KOPT-K1 (cell line): Measurements from ENCODE around the gene FAM221A.
"Not testable (repeated sequence)": the region's sequence is repeated elsewhere in the genome, so short reads cannot be mapped to it uniquely, and the experiment has no call there.

Experiments used
- H3K27ac ChIP-seq: fragments of 200-600 bp; sonication (generic); 2 replicates; pipeline ENCODE4 v1.5.1; 2016; ENCODE audit warnings: antibody characterized with exemption, mild to moderate bottlenecking, low read depth, low read length; ENCODE audit not compliant: poor library complexity, severe bottlenecking
- H3K36me3 ChIP-seq: fragments of 200-600 bp; sonication (generic); 2 replicates; pipeline ENCODE4 v1.5.1; 2017; ENCODE audit warnings: antibody characterized with exemption, mild to moderate bottlenecking, low read length, moderate library complexity; ENCODE audit not compliant: insufficient read depth
- H3K9me3 ChIP-seq: fragments of 200-600 bp; sonication (generic); 2 replicates; pipeline ENCODE4 v1.5.1; 2017; ENCODE audit warnings: antibody characterized with exemption, low read length, mild to moderate bottlenecking; ENCODE audit not compliant: insufficient read depth, poor library complexity, severe bottlenecking

FAM221A gene, protein sequence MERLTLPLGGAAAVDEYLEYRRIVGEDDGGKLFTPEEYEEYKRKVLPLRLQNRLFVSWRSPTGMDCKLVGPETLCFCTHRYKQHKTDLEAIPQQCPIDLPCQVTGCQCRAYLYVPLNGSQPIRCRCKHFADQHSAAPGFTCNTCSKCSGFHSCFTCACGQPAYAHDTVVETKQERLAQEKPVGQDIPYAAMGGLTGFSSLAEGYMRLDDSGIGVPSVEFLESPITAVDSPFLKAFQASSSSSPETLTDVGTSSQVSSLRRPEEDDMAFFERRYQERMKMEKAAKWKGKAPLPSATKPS

DNA sequence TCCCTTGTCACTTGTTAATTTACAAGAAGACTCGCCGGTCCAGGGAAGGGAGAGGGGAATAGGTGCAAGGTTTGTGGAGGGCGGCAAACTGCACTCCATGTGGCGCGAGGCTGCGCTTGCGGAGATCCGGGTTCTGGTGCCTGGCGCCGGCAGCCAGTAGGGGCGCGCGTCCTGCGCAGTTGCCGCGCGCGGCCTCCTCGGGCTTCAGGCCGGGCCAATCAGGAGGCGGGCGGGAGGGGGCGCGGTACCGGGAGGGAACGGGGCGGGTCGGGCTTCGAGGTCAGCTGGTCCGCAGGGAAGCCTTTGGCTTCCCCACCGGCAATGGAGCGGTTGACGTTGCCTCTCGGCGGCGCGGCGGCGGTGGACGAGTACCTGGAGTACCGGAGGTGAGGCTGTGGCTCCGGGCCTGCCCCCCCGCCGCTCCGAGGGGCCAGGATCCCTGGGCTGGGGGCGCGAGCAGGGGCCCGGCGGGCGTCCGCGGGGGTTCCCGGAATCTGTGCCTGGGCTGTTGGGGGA lies at the start of gene FAM221A:
Gene FAM221A (plus strand): TSS at position 302 of the 516 bp plus-strand sequence. CDS start 20 bp downstream, at position 322.
- peaks cover 14% of the 10 kb centered on the region for H3K36me3 ChIP-seq
- H3K27ac ChIP-seq, result peak within 1 kb of the TSS; percentile 78
- H3K9me3 ChIP-seq, result no peaks in the 10 kb centered on the region

DNA sequence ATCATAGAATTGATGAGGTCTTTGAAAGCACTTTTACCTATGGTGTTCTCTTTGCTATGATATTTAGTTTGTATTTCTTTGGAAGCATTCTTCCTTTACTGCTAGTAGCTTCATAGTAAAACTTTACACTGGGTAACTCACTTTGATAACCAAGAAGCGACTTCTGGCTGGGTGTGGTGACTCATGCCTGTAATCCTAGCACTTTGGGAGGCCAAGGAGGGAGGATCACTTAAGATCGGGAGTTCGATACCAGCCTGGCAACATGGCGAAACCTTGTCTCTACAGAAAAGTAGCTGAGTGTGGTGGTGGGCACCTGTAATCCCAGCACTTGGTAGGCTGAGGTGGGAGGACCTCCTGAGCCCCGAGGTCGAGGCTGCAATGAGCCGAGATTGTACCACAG lies 46.6 kb upstream of the FAM221A start:
- Histone ChIP-seq H3K36me3 (no peaks in the 10 kb centered on the region), H3K27ac (no peak overlapping the region), H3K9me3 (no peaks in the 10 kb centered on the region)

DNA sequence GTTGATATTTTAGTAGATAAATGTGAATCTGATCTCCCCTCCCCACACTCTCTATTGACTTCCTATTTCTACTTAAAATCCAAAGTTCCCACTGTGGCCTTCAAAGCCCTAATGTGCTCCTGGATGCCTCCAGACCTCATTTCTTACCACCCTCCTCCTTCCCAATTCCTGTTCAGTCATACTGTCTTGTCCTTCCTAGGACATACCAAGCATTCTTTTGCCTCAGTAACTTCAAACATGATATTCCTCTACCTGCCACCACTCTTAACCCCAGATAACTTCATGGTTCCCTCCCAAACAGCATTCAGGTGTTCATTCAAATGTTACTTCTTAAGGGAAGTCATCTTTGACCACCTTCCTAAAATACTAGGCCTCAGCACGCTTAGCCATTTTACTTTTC lies 34.2 kb upstream of the FAM221A start:
- H3K27ac ChIP-seq, result no peak overlapping the region
- no peaks in the 10 kb centered on the region for H3K36me3 ChIP-seq
- H3K9me3 ChIP-seq, result no peaks in the 10 kb centered on the region

DNA sequence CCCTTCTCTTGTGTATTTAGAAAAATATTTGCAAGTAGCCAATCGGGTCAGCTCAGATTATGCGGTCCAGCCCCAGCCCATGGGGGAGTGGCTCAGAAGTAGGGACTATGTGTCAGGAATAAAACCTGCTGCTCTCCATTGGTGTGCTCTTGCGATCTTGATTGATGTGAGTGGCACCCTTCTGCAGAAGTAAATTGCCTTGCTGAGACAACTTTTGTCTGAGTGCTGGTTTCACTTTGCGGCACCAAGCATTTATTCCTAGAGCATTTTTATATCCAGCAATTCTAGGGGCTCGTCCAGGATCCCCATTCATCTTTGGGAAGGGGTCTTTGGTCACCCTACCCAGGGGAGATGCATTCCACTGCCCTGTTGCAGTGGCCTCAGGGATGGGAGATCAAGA lies 26.1 kb upstream of the FAM221A start:
- H3K9me3 ChIP-seq, result peaks cover 34% of the 10 kb centered on the region
- no peak overlapping the region for H3K27ac ChIP-seq
- H3K36me3 ChIP-seq, result no peaks in the 10 kb centered on the region

DNA sequence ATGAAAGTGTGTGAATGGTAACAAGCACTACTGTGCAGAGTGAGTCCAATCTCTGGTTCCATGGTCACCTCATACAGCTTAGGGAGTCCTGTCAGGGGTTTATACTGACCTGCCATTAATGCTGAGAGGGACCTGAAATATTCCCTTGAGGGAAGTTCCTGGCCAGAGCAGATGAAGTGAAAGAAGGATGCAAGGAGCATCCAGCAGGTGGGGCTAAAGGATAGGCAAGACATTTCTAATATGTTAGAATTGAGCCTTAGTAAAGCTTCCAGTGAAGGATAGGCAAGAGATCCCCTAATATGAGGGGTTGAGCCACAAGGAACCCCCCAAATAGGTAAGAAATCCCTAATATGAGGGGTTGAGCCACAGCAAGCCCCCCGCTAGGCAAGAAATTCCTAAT lies 25.5 kb upstream of the FAM221A start:
- peaks cover 38% of the 10 kb centered on the region for H3K9me3 ChIP-seq

DNA sequence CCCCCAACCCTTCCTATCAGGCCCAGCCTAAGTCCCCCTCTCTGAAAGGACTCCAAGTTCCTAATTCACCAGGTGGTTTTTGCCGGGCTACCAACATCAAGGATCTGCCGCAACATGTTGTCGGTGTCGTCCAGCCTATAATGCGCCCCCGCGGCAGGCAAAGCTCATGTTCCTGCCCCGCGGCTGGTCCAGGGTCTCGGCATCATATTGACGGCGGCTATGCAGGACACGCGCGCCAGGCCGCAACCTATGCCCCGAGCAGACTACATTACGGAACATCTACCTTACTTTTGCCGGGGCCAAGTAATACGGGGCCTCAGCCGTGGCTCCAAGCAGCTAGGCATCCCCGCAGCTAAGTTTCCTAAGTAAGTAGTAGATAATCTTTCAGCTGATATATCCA lies 24.6 kb upstream of the FAM221A start:
- Histone ChIP-seq H3K36me3 (no peaks in the 10 kb centered on the region), H3K27ac (no peak overlapping the region), H3K9me3 (peaks cover 39% of the 10 kb centered on the region)

More for the DNA sequence above, 25.5 kb upstream of the FAM221A start:
- Histone ChIP-seq H3K36me3 (no peaks in the 10 kb centered on the region), H3K27ac (no peak overlapping the region)

DNA sequence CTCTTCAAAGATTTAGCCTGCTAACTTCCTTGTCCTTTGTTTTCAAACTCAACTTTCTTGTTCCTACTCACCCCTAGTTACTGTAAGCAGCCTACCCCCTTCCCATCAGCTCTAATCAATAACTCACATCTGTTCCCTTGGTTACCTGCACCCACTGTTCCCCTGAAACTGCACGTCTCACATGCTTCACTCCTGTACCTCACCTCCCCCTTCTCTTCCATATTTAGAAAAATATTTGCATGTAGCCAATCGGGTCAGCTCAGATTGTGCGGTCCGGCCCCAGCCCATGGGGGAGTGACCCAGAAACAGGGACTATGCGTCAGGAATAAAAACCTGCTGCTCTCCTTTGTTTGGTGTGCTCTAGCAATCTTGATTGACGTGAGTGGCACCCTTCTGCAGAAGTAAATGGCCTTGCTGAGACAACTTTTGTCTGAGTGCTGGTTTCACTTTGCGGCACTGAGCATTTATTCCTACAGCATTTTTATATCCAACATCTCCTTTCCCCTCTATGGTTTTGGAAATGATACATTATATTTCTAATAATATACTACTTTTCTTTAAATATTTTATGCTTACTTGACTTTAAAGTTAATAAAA lies 21.1 kb upstream of the FAM221A start:
- peaks cover 26% of the 10 kb centered on the region for H3K9me3 ChIP-seq
- H3K27ac ChIP-seq, result no peak overlapping the region
- H3K36me3 ChIP-seq, result no peaks in the 10 kb centered on the region

DNA sequence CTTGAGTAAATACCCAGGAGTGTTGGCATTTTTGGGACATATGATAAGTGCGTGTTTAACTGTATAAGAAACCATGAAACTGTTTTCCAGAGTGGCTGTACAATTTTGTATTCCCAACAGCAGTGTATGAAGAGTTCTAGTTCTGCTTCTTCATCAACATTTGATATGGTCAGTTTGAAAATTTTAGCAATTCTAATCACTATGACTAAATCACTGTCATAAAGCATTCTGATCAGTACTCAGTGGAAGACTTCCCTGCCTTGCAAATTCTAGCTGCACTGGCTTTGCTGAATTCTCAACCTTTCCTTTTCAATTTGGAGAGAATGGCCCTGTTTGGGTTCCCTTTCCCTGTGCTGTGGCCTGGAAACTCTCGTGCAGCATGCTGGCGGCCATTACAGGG lies 18.6 kb upstream of the FAM221A start:
- H3K9me3 ChIP-seq, result peaks cover 10% of the 10 kb centered on the region
- no peak overlapping the region for H3K27ac ChIP-seq
- no peaks in the 10 kb centered on the region for H3K36me3 ChIP-seq

DNA sequence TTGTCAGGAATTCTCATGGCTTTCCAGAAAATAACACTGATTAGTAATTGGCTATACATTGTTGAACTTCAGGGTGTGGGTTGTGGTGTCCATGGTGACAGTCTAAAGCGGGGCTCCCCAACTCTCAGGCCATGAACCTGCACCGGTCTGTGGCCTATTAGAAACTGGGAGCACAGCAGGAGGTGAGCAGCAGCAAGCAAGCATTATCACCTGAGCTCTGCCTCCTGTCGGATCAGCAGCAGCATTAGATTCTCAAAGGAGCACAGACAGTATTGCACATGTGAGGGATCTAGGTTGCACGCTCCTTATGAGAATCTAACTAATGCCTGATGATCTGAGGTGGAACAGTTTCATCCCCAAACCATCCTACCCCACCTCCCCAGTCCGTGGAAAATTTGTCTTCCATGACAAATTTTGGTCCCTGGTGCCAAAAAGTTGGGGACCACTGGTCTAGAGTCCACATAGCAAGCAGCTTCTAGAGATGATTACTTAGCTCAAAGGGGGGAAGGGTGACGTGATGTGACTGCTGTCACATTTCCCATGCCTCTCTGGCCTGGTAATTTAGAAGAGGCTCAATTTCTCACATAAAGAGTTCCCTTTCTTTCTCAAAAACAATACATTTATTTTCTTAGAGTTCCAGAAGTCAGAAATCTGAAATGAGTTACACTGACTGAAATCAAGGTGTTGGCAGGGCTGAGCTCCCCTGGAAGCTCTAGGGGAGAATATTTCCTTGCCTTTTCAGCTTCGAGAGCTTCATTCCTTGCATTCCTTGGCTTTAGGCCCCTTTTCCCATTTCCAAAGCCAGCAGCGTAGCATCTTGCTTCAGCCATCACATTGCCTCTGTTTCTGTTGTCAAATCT lies 17.6 kb upstream of the FAM221A start:
- H3K36me3 ChIP-seq, result no peaks in the 10 kb centered on the region
- peaks cover 10% of the 10 kb centered on the region for H3K9me3 ChIP-seq
- H3K27ac ChIP-seq, result no peak overlapping the region

DNA sequence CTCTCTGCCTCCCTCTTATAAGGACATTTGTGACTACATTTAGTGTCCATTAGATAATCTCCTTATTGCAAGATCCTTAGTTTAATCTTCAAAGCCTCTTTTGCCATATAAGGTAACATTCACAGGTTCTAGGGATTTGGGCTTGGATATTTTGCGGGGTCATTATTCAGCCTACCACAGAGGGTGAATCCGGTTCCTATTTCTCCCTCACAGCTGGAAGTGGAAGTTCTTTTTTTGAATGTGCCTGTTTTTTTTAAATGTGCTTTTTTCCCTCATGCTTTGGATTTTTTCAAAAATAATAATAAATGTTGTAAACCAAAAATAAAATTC lies 17.1 kb upstream of the FAM221A start:
- Histone ChIP-seq H3K27ac (no peak overlapping the region), H3K9me3 (peaks cover 10% of the 10 kb centered on the region)

DNA sequence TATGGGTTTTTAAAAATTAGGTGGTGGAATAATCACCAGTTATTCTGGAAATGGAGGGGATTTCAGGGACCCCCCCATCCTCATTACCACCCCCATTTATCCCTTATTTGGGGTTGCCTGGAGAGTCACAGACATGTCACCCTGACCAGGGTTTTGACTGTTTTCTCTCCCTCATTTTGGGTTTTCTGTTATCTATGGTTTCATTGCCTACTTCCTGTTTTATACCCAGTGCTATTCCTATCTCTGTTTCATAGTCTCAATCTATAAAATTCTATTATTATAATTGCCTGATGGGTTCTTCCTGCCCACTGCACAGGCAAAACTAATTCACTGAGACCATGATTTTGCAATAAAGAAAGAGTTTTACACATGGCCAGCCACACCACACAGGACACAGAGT lies 15.9 kb upstream of the FAM221A start:
- Histone ChIP-seq H3K9me3 (peaks cover 4% of the 10 kb centered on the region), H3K36me3 (no peaks in the 10 kb centered on the region), H3K27ac (no peak overlapping the region)

More for the DNA sequence above, 17.1 kb upstream of the FAM221A start:
- no peaks in the 10 kb centered on the region for H3K36me3 ChIP-seq

DNA sequence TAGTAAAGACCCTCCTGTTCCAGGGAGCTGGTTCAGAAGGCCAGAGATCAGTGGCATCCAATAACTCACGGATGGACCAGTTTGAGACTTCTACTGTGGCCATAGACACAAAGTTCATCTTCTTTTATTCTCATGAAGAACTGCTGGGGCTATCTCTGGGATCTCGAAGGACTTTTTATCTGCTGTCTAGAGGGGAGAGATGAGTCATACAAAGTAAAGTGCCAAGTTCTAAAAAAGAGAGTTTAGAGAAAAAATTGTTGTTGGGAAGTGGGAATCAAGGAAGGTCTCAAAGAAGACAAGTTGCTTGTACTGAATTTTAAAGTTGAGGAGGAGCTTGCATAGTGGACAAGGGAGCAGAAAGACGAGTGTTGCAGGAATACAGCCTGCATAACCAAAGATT lies 8.0 kb upstream of the FAM221A start:
- H3K9me3 ChIP-seq, result no peaks in the 10 kb centered on the region
- no peaks in the 10 kb centered on the region for H3K36me3 ChIP-seq
- no peak overlapping the region for H3K27ac ChIP-seq

DNA sequence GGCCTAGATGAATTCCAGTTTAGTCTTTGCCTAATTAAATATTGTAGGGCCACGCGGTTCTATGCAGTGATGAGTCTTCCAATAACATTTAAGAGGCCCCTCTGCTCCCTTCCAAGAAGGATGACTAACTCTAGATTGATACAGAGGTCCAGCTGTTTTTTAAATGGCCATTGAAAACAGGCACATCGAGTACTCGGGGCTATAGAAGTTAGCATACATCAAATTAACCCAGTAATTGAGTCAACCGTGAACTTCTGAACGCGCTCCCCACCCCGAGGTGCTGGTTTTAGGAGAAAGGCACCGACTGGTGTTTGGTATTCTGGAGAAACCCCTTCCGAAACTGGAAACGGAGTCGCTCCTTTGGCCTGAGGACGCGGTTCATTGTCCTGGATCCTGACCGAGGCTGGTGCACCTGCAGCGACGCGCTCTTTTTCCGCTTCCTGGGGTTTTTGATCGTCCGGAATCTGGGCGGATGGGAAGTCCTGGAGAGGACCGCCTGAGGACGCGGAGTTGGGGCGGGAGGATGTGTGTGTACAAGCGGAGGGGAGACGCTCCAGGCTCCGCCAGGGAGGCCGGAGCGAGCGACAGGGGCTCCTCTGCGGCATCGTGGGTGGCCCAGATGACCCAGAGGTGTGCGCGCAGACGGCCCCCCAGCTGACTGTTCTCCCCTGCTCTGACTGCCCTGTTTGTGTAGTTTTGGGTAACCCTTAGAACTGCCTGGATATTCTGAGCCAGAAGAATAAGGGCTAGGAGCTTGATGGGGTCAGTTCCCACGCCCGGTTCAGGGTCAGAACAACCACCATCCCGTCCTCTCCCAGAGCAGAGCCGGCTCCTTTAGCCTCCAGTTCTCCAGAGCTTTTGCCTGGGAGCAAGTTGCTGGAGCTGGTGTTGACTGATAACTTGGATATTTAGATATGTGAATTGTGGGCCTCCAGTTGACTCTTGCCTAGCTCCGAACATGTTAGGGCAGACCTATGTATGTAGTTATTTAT lies 711 bp downstream of the FAM221A start:
- H3K9me3 ChIP-seq, result no peaks in the 10 kb centered on the region
- H3K27ac ChIP-seq, result peak overlapping the region; percentile 78
- peaks cover 19% of the 10 kb centered on the region for H3K36me3 ChIP-seq

DNA sequence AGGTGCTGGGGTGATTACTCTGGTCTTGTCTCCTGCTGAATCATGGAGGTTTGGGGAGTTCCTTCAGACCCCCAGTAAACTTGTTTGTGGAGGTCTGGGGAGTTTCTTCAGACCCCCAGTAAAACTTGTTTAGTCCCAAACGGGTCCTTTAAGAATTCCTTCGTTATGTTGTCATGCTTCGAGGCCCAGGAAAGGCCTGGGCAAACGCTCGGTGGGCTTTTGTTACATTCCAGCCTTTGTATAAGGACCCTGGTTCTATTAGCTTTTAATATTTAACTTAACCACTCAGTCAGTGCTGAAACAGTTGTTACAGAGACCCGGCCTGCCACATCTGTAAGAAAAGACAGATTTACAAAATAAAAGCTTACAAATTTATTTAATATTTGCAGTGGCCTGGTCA lies 4.0 kb downstream of the FAM221A start:
- H3K36me3 ChIP-seq, result peaks cover 40% of the 10 kb centered on the region
- not testable (repeated sequence) for H3K9me3 ChIP-seq, H3K27ac ChIP-seq
